ENCODE results near the gene RBM41.

RBM41 gene

DNA sequence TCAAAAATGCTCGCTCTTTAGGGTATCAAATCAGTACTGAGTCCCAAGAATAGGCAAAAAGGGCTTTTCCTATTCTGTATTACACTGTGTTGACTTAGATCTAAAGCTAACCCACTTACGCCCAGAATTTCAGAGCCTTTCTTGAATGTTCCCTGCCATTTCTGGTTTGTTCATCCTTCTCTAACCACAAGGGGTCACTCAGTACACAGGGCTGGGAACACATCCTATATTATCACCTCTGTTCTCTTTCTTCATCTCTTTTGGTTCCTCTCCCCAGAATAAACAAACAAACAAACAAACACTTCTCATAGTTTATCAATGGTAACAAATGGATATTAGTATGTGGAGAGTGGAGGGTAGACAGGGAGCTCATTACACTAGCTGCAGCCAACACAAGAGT is 93.1 kb downstream of the RBM41 start:
- no peak for DNase-seq

DNA sequence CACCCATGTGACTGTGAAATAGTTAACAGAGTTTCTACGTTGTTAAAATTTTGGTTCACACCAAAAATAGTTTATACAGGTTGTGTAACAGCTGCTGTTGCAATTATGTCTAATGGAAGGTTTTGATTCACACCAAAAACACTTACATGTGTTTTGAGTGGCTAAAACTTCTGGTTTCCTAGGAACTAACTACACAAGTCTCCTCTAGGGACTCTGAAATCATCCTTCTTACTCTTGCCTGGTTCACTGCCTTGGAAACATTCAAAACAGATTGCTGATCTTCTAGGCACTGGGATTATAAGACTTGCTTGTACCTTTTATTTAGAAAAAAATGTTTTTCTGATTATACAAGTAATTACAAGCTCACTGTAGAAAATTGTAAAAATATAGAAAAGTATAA is 103.7 kb downstream of the RBM41 start:
- no peak for DNase-seq

All from stimulated activated CD4-positive, alpha-beta T cell treated with anti-CD3 and anti-CD28 coated beads, Interleukin-2, amount 100 ng/mL, for 48 hours (primary cell).